PC-3 (cell line): ENCODE measurements around the gene MYO3A. TPM values are rescaled to one million over a fixed set of nuclear protein-coding genes. Genes with fewer than 3 reads are reported as not detected.

Experiments
- ATAC-seq: fragments of 200-7000 bp; cut with Tn5 transposase; 2 replicates; pipeline ENCODE4 v1.9.1; 2020; ENCODE audit warnings: mild to moderate bottlenecking, moderate library complexity
- BruUV-seq: library from RNA; stranded (reverse); fragments of 400-500 nt; replicated peaks from 2 replicates; lab custom pipeline; 2021; lab: Mats Ljungman, UMichigan
- CTCF ChIA-PET: fragments of 300-600 bp; sonication (Branson Sonifier 250); formaldehyde crosslinking; loops from one replicate; lab custom pipeline; 2022; ENCODE audit warnings: antibody characterized with exemption; lab: Charles Lee
- POLR2A ChIA-PET: fragments of 300-600 bp; sonication (Branson Sonifier 250); formaldehyde crosslinking; loops from one replicate; lab custom pipeline; 2022; ENCODE audit warnings: antibody characterized with exemption; ENCODE audit not compliant: unreplicated experiment; lab: Charles Lee
- DNase-seq: peaks from one replicate; pipeline ENCODE4 v3.0.0-alpha.2; 2015
- H2AFZ ChIP-seq: fragments of 300-600 bp; sonication (generic); 2 replicates; pipeline ENCODE4 v1.6.0; 2016; ENCODE audit warnings: antibody characterized with exemption, low read length
- H3F3A ChIP-seq: fragments of 300-600 bp; sonication (generic); one replicate; pipeline ENCODE4 v1.6.0; 2017; ENCODE audit warnings: antibody characterized with exemption, low read length, control low read depth, mild to moderate bottlenecking; ENCODE audit not compliant: unreplicated experiment
- H3K27ac ChIP-seq: fragments of 300-600 bp; sonication (generic); 2 replicates; pipeline ENCODE4 v1.5.1; 2016; ENCODE audit warnings: mild to moderate bottlenecking, low read length
- H3K27me3 ChIP-seq: fragments of 300-600 bp; sonication (generic); 2 replicates; pipeline ENCODE4 v1.6.1; 2016; ENCODE audit warnings: low read length, mixed read lengths
- H3K36me3 ChIP-seq: fragments of 300-600 bp; sonication (generic); 2 replicates; pipeline ENCODE4 v1.6.1; 2016; ENCODE audit warnings: low read depth, mixed run types, low read length, mixed read lengths
- H3K4me1 ChIP-seq: fragments of 300-600 bp; sonication (generic); 2 replicates; pipeline ENCODE4 v1.5.1; 2016; ENCODE audit warnings: low read length; ENCODE audit not compliant: insufficient read depth
- H3K4me2 ChIP-seq: fragments of 300-600 bp; sonication (generic); 2 replicates; pipeline ENCODE4 v1.6.0; 2016; ENCODE audit warnings: low read length
- H3K4me3 ChIP-seq: fragments of 300-600 bp; sonication (generic); 2 replicates; pipeline ENCODE4 v1.5.1; 2016; ENCODE audit warnings: mild to moderate bottlenecking, low read length, mixed read lengths
- H3K79me2 ChIP-seq: fragments of 300-600 bp; sonication (generic); 2 replicates; pipeline ENCODE4 v1.6.1; 2017; ENCODE audit warnings: low read length, mixed read lengths
- H3K9ac ChIP-seq: fragments of 300-600 bp; sonication (generic); 2 replicates; pipeline ENCODE4 v1.6.0; 2016; ENCODE audit warnings: mild to moderate bottlenecking, low read length
- H3K9me2 ChIP-seq: fragments of 300-600 bp; sonication (generic); replicated peaks from 2 replicates; pipeline ENCODE4 v1.6.1; 2016; ENCODE audit warnings: mixed run types, low read length, mixed read lengths
- H3K9me3 ChIP-seq: fragments of 300-600 bp; sonication (generic); 2 replicates; pipeline ENCODE4 v1.6.1; 2016; ENCODE audit warnings: low read length, mixed read lengths
- H4K20me1 ChIP-seq: fragments of 300-600 bp; sonication (generic); 2 replicates; pipeline ENCODE4 v1.6.1; 2016; ENCODE audit warnings: low read length, mixed read lengths
- EZH2 ChIP-seq: fragments of 300-600 bp; sonication (generic); IDR thresholded peaks from one replicate; pipeline ENCODE4 v1.6.1; 2017; ENCODE audit warnings: antibody characterized with exemption, mild to moderate bottlenecking, low read length; ENCODE audit not compliant: unreplicated experiment
- EZH2phosphoT487 ChIP-seq: fragments of 300-600 bp; sonication (generic); IDR thresholded peaks from 2 replicates; pipeline ENCODE4 v1.6.1; 2018; ENCODE audit warnings: mild to moderate bottlenecking, antibody characterized with exemption, low read length, borderline replicate concordance
- intact Hi-C: fragments of 100-400 bp; cut with micrococcal nuclease; formaldehyde crosslinking; loops from 2 replicates; pipeline ENCODE4 v1.9.0; 2023
- total RNA-seq: library from RNA; depleted of rRNA; stranded (reverse); fragments of >200 nt; gene quantifications from 2 replicates; pipeline ENCODE4 v1.2.3, GENCODE V29; 2014
- TF ChIP-seq, protein P1 (sequence below): fragments of 300-600 bp; sonication (generic); conservative IDR thresholded peaks from 2 replicates; pipeline ENCODE4 v1.5.1; 2017; ENCODE audit warnings: antibody characterized with exemption, low read depth, mild to moderate bottlenecking, low read length

MYO3A gene
- total RNA-seq, 1 experiment from 2014 or later, result not detected

DNA sequence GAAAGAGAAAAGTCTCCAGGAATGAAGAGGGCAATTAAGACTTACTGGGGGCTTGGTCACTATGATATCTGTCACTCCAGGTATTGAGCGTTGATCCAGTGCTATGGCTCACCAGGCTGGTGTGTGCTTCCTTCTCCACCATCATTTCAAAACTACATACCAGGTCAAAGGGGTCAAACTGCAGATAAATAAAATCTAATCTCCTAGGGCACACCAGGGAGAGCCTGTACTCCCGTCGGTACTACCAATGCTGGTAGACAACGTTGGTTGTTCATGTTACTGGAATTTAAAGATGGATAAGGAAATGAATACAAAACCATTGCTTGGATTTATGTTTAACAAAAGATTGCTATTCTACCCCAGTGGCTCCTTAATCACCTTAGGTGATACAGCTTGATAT is 118.3 kb downstream of the MYO3A start:
- Histone ChIP-seq H3K27me3 (peaks cover 3% of the 10 kb centered on the region), H3F3A (no peaks in the 10 kb centered on the region), H3K36me3 (no peaks in the 10 kb centered on the region), H3K9ac (no peak overlapping the region), H3K27ac (no peak overlapping the region), H3K9me3 (no peaks in the 10 kb centered on the region), H2AFZ (no peak overlapping the region), H3K4me2 (no peak overlapping the region), H3K79me2 (no peaks in the 10 kb centered on the region), H3K4me3 (no peak overlapping the region), H3K4me1 (no peaks in the 10 kb centered on the region), H3K9me2 (no peaks in the 10 kb centered on the region), H4K20me1 (no peaks in the 10 kb centered on the region)
- ChIA-PET POLR2A (no interaction called here), CTCF (no interaction called here)
- DNase-seq, result no peak
- TF ChIP-seq EZH2, result no peak
- TF ChIP-seq, protein P1, sequence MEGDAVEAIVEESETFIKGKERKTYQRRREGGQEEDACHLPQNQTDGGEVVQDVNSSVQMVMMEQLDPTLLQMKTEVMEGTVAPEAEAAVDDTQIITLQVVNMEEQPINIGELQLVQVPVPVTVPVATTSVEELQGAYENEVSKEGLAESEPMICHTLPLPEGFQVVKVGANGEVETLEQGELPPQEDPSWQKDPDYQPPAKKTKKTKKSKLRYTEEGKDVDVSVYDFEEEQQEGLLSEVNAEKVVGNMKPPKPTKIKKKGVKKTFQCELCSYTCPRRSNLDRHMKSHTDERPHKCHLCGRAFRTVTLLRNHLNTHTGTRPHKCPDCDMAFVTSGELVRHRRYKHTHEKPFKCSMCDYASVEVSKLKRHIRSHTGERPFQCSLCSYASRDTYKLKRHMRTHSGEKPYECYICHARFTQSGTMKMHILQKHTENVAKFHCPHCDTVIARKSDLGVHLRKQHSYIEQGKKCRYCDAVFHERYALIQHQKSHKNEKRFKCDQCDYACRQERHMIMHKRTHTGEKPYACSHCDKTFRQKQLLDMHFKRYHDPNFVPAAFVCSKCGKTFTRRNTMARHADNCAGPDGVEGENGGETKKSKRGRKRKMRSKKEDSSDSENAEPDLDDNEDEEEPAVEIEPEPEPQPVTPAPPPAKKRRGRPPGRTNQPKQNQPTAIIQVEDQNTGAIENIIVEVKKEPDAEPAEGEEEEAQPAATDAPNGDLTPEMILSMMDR, result no peak
- no peak for TF ChIP-seq EZH2phosphoT487
- no TSS peak for BruUV-seq
- intact Hi-C loops, result no loop called here
- no peak for ATAC-seq

GRCh38 chr10:26057466-26057865 is 123.4 kb downstream of the MYO3A start:
- no peak overlapping the region for H3K27ac ChIP-seq
- no TSS peak for BruUV-seq
- no peaks in the 10 kb centered on the region for H3K79me2 ChIP-seq
- H4K20me1 ChIP-seq, result no peaks in the 10 kb centered on the region
- no peaks in the 10 kb centered on the region; the same call in 1 of the 2 replicates for H3K27me3 ChIP-seq
- H2AFZ ChIP-seq, result no peak overlapping the region
- TF ChIP-seq EZH2, result no peak
- TF ChIP-seq, protein P1, result no peak
- TF ChIP-seq EZH2phosphoT487, result no peak
- no peak overlapping the region for H3K4me2 ChIP-seq
- H3K4me1 ChIP-seq, result no peaks in the 10 kb centered on the region
- no peaks in the 10 kb centered on the region for H3K9me2 ChIP-seq
- intact Hi-C loops, result no loop called here
- H3K4me3 ChIP-seq, result no peak overlapping the region
- H3F3A ChIP-seq, result no peaks in the 10 kb centered on the region
- DNase-seq (no peak), ATAC-seq (no peak)
- H3K9me3 ChIP-seq, result no peaks in the 10 kb centered on the region
- POLR2A ChIA-PET, result no interaction called here
- no peak overlapping the region for H3K9ac ChIP-seq
- no peaks in the 10 kb centered on the region for H3K36me3 ChIP-seq
- CTCF ChIA-PET, result no interaction called here

GRCh38 chr10:26064106-26064505 is 130.1 kb downstream of the MYO3A start:
- intact Hi-C loops, result no loop called here
- Histone ChIP-seq H3K27ac (no peak overlapping the region), H3K4me3 (no peak overlapping the region), H3K27me3 (no peaks in the 10 kb centered on the region), H3K9me3 (no peaks in the 10 kb centered on the region), H2AFZ (no peak overlapping the region), H3K9ac (no peak overlapping the region), H4K20me1 (no peaks in the 10 kb centered on the region), H3K9me2 (no peaks in the 10 kb centered on the region), H3K79me2 (no peaks in the 10 kb centered on the region), H3K4me2 (no peak overlapping the region), H3K4me1 (no peaks in the 10 kb centered on the region), H3K36me3 (no peaks in the 10 kb centered on the region), H3F3A (no peaks in the 10 kb centered on the region)
- CTCF ChIA-PET, result no interaction called here
- ATAC-seq, result no peak
- TF ChIP-seq, protein P1, result no peak
- TF ChIP-seq EZH2 (no peak), EZH2phosphoT487 (no peak)
- DNase-seq, result no peak
- POLR2A ChIA-PET, result no interaction called here
- BruUV-seq, result no TSS peak
